GM21529 (cell line): ENCODE measurements around the gene LAX1.
A peak's percentile ranks its signal among the peaks of the same experiment; 100 is the strongest.
"Not testable (repeated sequence)": the region's sequence is repeated elsewhere in the genome, so short reads cannot be mapped to it uniquely, and the experiment has no call there.

Experiments
- ATAC-seq: cut with Tn5 transposase; IDR thresholded peaks from one replicate; pipeline ENCODE4 v1.9.1; 2021; ENCODE audit not compliant: unreplicated experiment

LAX1 gene

GRCh38 chr1:203768256-203768655 lies 3.3 kb downstream of the LAX1 start:
- ATAC-seq = no peak

GRCh38 chr1:203769505-203770343 lies 4.7 kb downstream of the LAX1 start:
- no peak for ATAC-seq

GRCh38 chr1:203771901-203772301 lies 6.9 kb downstream of the LAX1 start:
- no peak for ATAC-seq

- ATAC-seq = no peak
Measured at GRCh38 chr1:203772836-203773235, 7.9 kb downstream of the LAX1 start.

GRCh38 chr1:203776636-203777035 lies 11.7 kb downstream of the LAX1 start:
- no peak for ATAC-seq

- ATAC-seq = no peak
Measured at GRCh38 chr1:203777596-203777995, 12.6 kb downstream of the LAX1 start.

- ATAC-seq = no peak
Measured at GRCh38 chr1:203778146-203778545, 13.2 kb downstream of the LAX1 start.

GRCh38 chr1:203778789-203779188 lies 13.8 kb downstream of the LAX1 start:
- no peak for ATAC-seq

GRCh38 chr1:203781962-203782361 lies 17.0 kb downstream of the LAX1 start:
- no peak for ATAC-seq

GRCh38 chr1:203789966-203790365 lies 25.0 kb downstream of the LAX1 start:
- ATAC-seq = no peak

GRCh38 chr1:203791498-203791897 lies 26.5 kb downstream of the LAX1 start:
- ATAC-seq = no peak

GRCh38 chr1:203792486-203792885 lies 27.5 kb downstream of the LAX1 start:
- ATAC-seq = no peak

GRCh38 chr1:203793561-203793960 lies 28.6 kb downstream of the LAX1 start:
- not testable (repeated sequence) for ATAC-seq

GRCh38 chr1:203794764-203795440 lies 29.9 kb downstream of the LAX1 start:
- ATAC-seq = no peak

GRCh38 chr1:203795441-203796235 lies 30.7 kb downstream of the LAX1 start, which contains the start of the genes ZBED6 and ZC3H11A:
ZBED6 (plus strand) TSS chr1:203795623; CDS start chr1:203797523, 1,900 bp downstream.
ZC3H11A (plus strand) TSS chr1:203795623; CDS start chr1:203817071, 21,448 bp downstream.
- ATAC-seq = peak; percentile 97

GRCh38 chr1:203796236-203796605 lies 31.2 kb downstream of the LAX1 start:
- no peak for ATAC-seq

- no peak for ATAC-seq
Measured at GRCh38 chr1:203797216-203797615, 32.2 kb downstream of the LAX1 start.

GRCh38 chr1:203797948-203798655 lies 33.1 kb downstream of the LAX1 start:
- ATAC-seq = no peak

GRCh38 chr1:203799157-203799556 lies 34.2 kb downstream of the LAX1 start:
- ATAC-seq = no peak

GRCh38 chr1:203799971-203800370 lies 35.0 kb downstream of the LAX1 start:
- no peak for ATAC-seq

- ATAC-seq = no peak
Measured at GRCh38 chr1:203805689-203806088, 40.7 kb downstream of the LAX1 start.
